ENCODE results near the gene CIBAR2. TPM values are rescaled to one million over a fixed set of nuclear protein-coding genes. Genes with fewer than 3 reads are reported as not detected.

Gene CIBAR2
- total RNA-seq: not detected in 2 replicates

GRCh38 chr16:85112364-85112763 lies at the start of gene CIBAR2:
Gene CIBAR2 (minus strand): TSS chr16:85112472. CDS start chr16:85112352, 120 bp downstream.

Other genes starting within 250 kb of the CIBAR2 start
- 48.1 and 60.8 TPM in 2 replicates for gene ZDHHC7, start 100.9 kb downstream of the CIBAR2 start, total RNA-seq
- gene KIAA0513, start 84.7 kb downstream of the CIBAR2 start, total RNA-seq: 3.9 and 4.4 TPM in 2 replicates